Endothelial cell of umbilical vein (primary cell): Measurements from ENCODE around the gene DNMT1.

Source experiments
- FOS ChIP-seq: IDR thresholded peaks from 2 replicates; pipeline ENCODE4 v1.6.1; 2011; ENCODE audit warnings: mild to moderate bottlenecking, low read length, moderate library complexity, borderline replicate concordance; ENCODE audit not compliant: insufficient read depth
- POLR2A ChIP-seq: IDR thresholded peaks from 2 replicates; pipeline ENCODE4 v1.6.1; 2012; ENCODE audit warnings: low read depth, mild to moderate bottlenecking, control low read depth, low read length
- POLR2AphosphoS5 ChIP-seq: IDR thresholded peaks from 2 replicates; pipeline ENCODE4 v1.6.1; 2012; ENCODE audit warnings: low read depth, mild to moderate bottlenecking, control low read depth, low read length, moderate library complexity; ENCODE audit not compliant: insufficient read depth
- TF ChIP-seq, protein P1 (sequence below), 2 donors: IDR thresholded peaks; 1 replicate in 1 of 2; 2 replicates in 1 of 2; pipeline ENCODE4 v1.5.1; 2011; ENCODE audit warnings: low read length in 2 of 2, mild to moderate bottlenecking in 2 of 2, moderate library complexity in 2 of 2, control low read depth in 1 of 2, inconsistent platforms in 1 of 2, low read depth in 1 of 2; ENCODE audit not compliant: insufficient read depth in 1 of 2; ENCODE audit errors: extremely low read depth in 1 of 2
- TF ChIP-seq, protein P2 (sequence below): IDR thresholded peaks from 2 replicates; pipeline ENCODE4 v1.6.1; 2011; ENCODE audit not compliant: insufficient read depth, insufficient read length

DNA sequence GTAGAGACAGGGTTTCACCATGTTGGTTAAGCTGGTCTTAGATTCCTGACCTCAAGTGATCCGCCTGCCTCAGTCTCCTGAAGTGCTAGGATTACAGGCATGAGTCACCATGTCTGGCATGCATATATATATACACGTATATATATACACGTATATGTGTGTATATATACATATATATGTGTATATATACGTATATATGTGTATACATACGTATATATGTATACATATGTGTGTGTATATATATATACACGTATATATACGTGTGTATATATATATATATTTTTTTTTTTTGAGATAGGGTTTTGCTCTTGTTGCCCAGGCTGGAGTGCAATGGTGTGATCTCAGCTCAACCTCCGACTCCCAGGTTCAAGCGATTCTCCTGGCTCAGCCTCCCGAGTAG is 11.9 kb downstream of the DNMT1 start:
- TF ChIP-seq, protein P1, sequence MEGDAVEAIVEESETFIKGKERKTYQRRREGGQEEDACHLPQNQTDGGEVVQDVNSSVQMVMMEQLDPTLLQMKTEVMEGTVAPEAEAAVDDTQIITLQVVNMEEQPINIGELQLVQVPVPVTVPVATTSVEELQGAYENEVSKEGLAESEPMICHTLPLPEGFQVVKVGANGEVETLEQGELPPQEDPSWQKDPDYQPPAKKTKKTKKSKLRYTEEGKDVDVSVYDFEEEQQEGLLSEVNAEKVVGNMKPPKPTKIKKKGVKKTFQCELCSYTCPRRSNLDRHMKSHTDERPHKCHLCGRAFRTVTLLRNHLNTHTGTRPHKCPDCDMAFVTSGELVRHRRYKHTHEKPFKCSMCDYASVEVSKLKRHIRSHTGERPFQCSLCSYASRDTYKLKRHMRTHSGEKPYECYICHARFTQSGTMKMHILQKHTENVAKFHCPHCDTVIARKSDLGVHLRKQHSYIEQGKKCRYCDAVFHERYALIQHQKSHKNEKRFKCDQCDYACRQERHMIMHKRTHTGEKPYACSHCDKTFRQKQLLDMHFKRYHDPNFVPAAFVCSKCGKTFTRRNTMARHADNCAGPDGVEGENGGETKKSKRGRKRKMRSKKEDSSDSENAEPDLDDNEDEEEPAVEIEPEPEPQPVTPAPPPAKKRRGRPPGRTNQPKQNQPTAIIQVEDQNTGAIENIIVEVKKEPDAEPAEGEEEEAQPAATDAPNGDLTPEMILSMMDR (IDR thresholded peaks at IDR 0.05; ENCODE audit: extremely low read depth in 1 of 2, insufficient read depth in 1 of 2, low read depth in 1 of 2, low read length in 2 of 2) = no peak
- TF ChIP-seq POLR2A (no peak), POLR2AphosphoS5 (no peak), FOS (no peak)
- TF ChIP-seq, protein P2, sequence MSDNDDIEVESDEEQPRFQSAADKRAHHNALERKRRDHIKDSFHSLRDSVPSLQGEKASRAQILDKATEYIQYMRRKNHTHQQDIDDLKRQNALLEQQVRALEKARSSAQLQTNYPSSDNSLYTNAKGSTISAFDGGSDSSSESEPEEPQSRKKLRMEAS = no peak
